Naive B cell (primary cell): ENCODE data around the gene KAT14. TPM values are rescaled to one million over a fixed set of nuclear protein-coding genes. Genes with fewer than 3 reads are reported as not detected.
A peak's percentile ranks its signal among the peaks of the same experiment; 100 is the strongest.
"Not testable (repeated sequence)": the region's sequence is repeated elsewhere in the genome, so short reads cannot be mapped to it uniquely, and the experiment has no call there.

Experiments
- ATAC-seq, 2 donors: fragments of 150-1000 bp; cut with Tn5 transposase; 2 replicates each; pipeline ENCODE4 v1.10.0; 2021; ENCODE audit warnings: low read depth in 2 of 2, mild to moderate bottlenecking in 2 of 2, moderate library complexity in 2 of 2
- DNase-seq: peaks from one replicate; pipeline ENCODE4 v3.0.0; 2022
- H3K27ac Mint-ChIP-seq, 6 donors: one replicate each; pipeline ENCODE4 v1.8.0; 2020 to 2022; ENCODE audit warnings: mild to moderate bottlenecking in 6 of 6, mixed read lengths in 6 of 6, moderate library complexity in 5 of 6, inconsistent platforms in 2 of 6
- H3K27me3 Mint-ChIP-seq, 3 donors: one replicate each; pipeline ENCODE4 v1.8.0; 2021 to 2022; ENCODE audit warnings: mixed read lengths in 3 of 3, mild to moderate bottlenecking in 1 of 3
- H3K36me3 Mint-ChIP-seq, 2 donors: one replicate each; pipeline ENCODE4 v1.8.0; 2020 to 2022; ENCODE audit warnings: mixed read lengths in 2 of 2, inconsistent platforms in 1 of 2, mild to moderate bottlenecking in 1 of 2
- H3K4me1 Mint-ChIP-seq, 3 donors: one replicate each; pipeline ENCODE4 v1.8.0; 2020 to 2022; ENCODE audit warnings: mixed read lengths in 3 of 3, inconsistent platforms in 1 of 3, mild to moderate bottlenecking in 1 of 3, moderate library complexity in 1 of 3
- H3K4me3 Mint-ChIP-seq, 8 donors: one replicate each; pipeline ENCODE4 v1.8.0; 2020 to 2022; ENCODE audit warnings: mild to moderate bottlenecking in 8 of 8, mixed read lengths in 8 of 8, moderate library complexity in 8 of 8, inconsistent platforms in 2 of 8
- H3K9me3 Mint-ChIP-seq, 7 donors: one replicate each; pipeline ENCODE4 v1.8.0; 2020 to 2022; ENCODE audit warnings: mixed read lengths in 7 of 7, mild to moderate bottlenecking in 5 of 7, inconsistent platforms in 2 of 7, moderate library complexity in 1 of 7
- polyA plus RNA-seq, 6 donors: library from polyadenylated mRNA; unstranded; fragments of 300-500 nt; fragmentation: Illumina TruSeq; gene quantifications; one replicate each; pipeline ENCODE4 v1.2.3, GENCODE V29; 2021; ENCODE audit warnings: low read depth in 6 of 6

Gene KAT14
- polyA plus RNA-seq, 6 donors from 2014 or later: 12.7 to 30.4 (median 18.3) TPM

DNA sequence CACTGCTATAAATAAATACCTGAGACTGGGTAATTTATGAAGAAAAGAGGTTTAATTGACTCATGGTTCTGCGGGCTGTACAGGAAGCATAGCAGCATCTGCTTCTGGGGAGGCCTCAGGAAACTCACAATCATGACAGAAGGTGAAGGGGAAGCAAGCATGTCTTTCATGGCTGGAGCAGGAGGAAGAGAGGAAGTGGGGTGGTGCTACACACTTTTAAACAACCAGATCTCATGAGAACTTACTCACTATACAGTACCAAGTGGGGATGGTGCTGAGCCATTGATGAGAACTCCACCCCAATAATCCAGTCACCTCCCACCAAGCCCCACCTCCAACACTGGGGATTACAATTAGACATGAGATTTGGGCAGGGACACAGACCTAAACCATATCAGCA is 9.1 kb upstream of the KAT14 start:
- peak overlapping the region in 1 of 8 donors; percentile 11 for H3K4me3 Mint-ChIP-seq

DNA sequence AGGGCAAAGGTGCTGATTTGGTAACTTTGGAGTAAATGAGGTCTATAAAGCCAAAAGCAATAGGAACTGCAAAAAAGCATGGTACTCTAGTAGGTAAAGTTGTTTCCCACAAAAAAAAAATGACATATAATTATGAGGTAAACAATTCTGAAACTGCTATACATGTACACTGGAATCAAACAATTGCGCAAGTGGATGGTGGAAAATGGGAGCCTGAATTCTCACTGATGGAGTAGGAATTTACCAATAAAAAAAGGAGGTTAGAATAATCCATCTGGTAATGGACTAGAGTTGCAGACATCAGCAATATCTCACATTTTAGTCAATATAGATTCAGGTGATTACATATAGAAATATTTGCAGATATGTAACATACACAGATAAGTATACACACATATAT is 5.0 kb upstream of the KAT14 start:
- H3K27ac Mint-ChIP-seq: no peak overlapping the region
- peaks cover 5 to 24% (median 17%) of the 10 kb centered on the region in 3 donors for H3K27me3 Mint-ChIP-seq
- ATAC-seq: no peak
- no peak for DNase-seq
- peaks cover 0 to 5% (median 0%) of the 10 kb centered on the region in 7 donors for H3K9me3 Mint-ChIP-seq
- H3K36me3 Mint-ChIP-seq: no peaks in the 10 kb centered on the region
- peak overlapping the region in 1 of 8 donors; percentile 22 for H3K4me3 Mint-ChIP-seq
- peaks cover 4 to 11% (median 10%) of the 10 kb centered on the region in 3 donors for H3K4me1 Mint-ChIP-seq

More for the DNA sequence above, 9.1 kb upstream of the KAT14 start:
- not testable (repeated sequence) for H3K4me1 Mint-ChIP-seq, H3K27ac Mint-ChIP-seq, H3K9me3 Mint-ChIP-seq, DNase-seq, H3K36me3 Mint-ChIP-seq
- ATAC-seq: peak; percentile 35 to 43
- peaks cover 16 to 18% (median 17%) of the 10 kb centered on the region in 3 donors for H3K27me3 Mint-ChIP-seq

DNA sequence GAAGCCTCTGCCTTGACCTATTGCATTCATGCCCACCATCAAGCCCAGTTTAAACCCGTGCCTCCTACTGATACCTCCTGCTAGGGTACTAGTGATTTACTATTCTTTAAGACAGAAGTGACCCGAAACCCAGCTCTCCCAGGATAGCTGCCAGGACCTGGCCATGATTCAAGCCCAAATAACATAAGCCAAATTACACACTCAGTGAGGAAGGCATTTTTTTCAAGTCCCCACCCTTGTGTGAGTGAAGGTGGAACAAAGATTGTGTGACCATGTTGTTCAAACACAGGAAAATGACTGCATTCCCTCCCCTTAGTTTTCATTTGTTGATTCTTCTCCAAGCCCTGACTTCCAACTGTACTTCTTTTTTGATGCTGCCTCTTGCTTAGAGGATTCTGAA is 3.7 kb upstream of the KAT14 start:
- peaks cover 6 to 10% (median 10%) of the 10 kb centered on the region in 3 donors for H3K4me1 Mint-ChIP-seq
- H3K4me3 Mint-ChIP-seq: peak overlapping the region in 1 of 8 donors; percentile 22
- H3K9me3 Mint-ChIP-seq: peaks cover 0 to 2% (median 0%) of the 10 kb centered on the region in 7 donors

GRCh38 chr20:18138266-18138582 is 561 bp downstream of the KAT14 start:
- ATAC-seq: no peak
- Mint-ChIP-seq H3K4me1 (peaks cover 22 to 36% (median 33%) of the 10 kb centered on the region in 3 donors), H3K27me3 (peaks cover 0 to 6% (median 0%) of the 10 kb centered on the region in 3 donors)

More for the DNA sequence above, 3.7 kb upstream of the KAT14 start:
- peaks cover 5 to 24% (median 17%) of the 10 kb centered on the region in 3 donors for H3K27me3 Mint-ChIP-seq
- no peak for DNase-seq
- no peak for ATAC-seq
- H3K36me3 Mint-ChIP-seq: no peaks in the 10 kb centered on the region
- no peak overlapping the region for H3K27ac Mint-ChIP-seq

DNA sequence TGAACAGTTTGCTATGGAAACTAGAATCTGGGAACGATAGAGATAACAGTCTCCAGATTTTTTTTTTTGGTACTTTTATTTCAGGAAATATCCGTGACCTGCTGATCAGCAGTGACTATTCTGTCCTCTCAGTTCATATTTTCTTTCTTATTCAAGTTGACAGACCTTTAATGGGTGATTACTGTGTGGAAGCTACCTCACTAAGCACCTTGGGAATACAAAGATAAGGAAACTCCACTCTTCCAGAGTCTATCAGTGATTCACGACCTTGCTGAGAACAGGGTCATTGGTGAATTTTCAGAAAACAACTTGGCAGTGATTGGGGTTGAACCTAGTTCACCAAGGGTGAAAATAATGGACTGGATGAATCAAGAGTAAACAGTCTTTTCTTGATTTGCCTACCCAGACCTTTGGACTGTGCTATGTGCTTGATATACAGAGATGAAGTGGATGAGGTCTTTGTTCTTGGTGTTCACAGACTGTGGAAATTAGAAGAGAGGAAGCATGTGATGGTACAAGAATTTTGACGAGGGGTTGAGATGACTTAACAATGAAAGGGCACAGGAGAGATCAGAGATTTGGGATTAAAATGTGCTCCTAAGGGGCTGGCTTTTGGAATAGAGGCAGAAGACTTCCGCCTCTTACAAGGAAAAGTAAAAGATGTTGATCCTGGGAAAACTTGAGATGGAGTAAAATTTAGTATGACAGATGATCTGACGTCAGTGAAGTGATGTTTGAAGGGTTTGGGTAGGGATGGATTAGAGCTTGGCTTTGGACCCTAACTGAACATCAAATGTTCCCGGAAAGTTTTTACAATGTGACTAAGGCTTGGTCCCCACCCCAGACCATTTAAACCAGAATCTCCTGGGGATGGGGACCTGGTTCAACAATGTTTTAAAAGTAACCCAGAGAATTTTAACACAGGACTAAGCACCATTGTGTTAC is 1.2 kb downstream of the KAT14 start:
- ATAC-seq (no peak), DNase-seq (no peak)
- Mint-ChIP-seq H3K4me3 (peak overlapping the region; percentile 87 to 95 (median 93)), H3K9me3 (no peaks in the 10 kb centered on the region), H3K4me1 (peaks cover 22 to 39% (median 33%) of the 10 kb centered on the region in 3 donors), H3K27ac (peak overlapping the region in 4 of 6 donors; percentile 37 to 91 (median 84)), H3K36me3 (peaks cover 5 to 6% of the 10 kb centered on the region in 2 donors), H3K27me3 (peaks cover 0 to 6% (median 0%) of the 10 kb centered on the region in 3 donors)

More at GRCh38 chr20:18138266-18138582, 561 bp downstream of the KAT14 start:
- DNase-seq: no peak
- Mint-ChIP-seq H3K4me3 (peak overlapping the region; percentile 87 to 95 (median 93)), H3K36me3 (peaks cover 5 to 6% of the 10 kb centered on the region in 2 donors), H3K27ac (peak overlapping the region in 4 of 6 donors; percentile 37 to 91 (median 84)), H3K9me3 (no peaks in the 10 kb centered on the region)

DNA sequence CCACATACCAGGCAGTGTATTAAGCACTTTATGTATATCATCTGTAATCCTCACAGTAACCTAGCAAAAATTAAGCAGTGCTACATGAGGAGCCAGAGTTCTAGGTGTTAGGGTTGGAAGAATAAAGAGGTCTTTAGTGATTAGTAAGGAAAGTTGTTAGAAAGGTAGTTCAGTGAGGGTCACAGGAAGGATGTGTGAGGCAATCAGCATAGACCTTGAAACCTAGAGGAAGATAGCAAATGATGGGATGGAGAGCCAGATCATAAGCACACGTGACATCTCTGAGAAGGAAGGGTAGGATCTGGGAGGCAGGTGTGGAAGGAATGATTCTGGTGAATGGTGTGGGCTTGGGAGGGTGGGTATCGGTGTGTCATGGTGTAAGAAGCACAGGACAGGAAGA is 2.2 kb downstream of the KAT14 start:
- Mint-ChIP-seq H3K4me1 (peaks cover 22 to 39% (median 33%) of the 10 kb centered on the region in 3 donors), H3K36me3 (peaks cover 5 to 6% of the 10 kb centered on the region in 2 donors), H3K4me3 (peak overlapping the region in 5 of 8 donors; percentile 68 to 95 (median 87)), H3K27me3 (peaks cover 0 to 6% (median 0%) of the 10 kb centered on the region in 3 donors), H3K27ac (peak overlapping the region in 1 of 6 donors; percentile 37), H3K9me3 (no peaks in the 10 kb centered on the region)
- DNase-seq: no peak
- no peak for ATAC-seq

- Mint-ChIP-seq H3K4me1 (peaks cover 10 to 22% (median 16%) of the 10 kb centered on the region in 3 donors), H3K4me3 (no peak overlapping the region), H3K36me3 (peaks cover 6 to 10% of the 10 kb centered on the region in 2 donors), H3K27me3 (no peaks in the 10 kb centered on the region), H3K9me3 (no peaks in the 10 kb centered on the region), H3K27ac (no peak overlapping the region)
- ATAC-seq: no peak
- DNase-seq: no peak
These were observed 7.0 kb downstream of the KAT14 start for GRCh38 chr20:18144541-18145099.

GRCh38 chr20:18154342-18154741 is 16.7 kb downstream of the KAT14 start:
- Mint-ChIP-seq H3K27me3 (no peaks in the 10 kb centered on the region), H3K4me3 (no peak overlapping the region), H3K36me3 (peaks cover 9 to 17% of the 10 kb centered on the region in 2 donors), H3K4me1 (peaks cover 0 to 5% (median 0%) of the 10 kb centered on the region in 3 donors), H3K9me3 (no peaks in the 10 kb centered on the region), H3K27ac (no peak overlapping the region)
- DNase-seq (no peak), ATAC-seq (no peak)

GRCh38 chr20:18156045-18156444 is 18.4 kb downstream of the KAT14 start:
- no peak for ATAC-seq

GRCh38 chr20:18164356-18164755 is 26.7 kb downstream of the KAT14 start:
- no peak overlapping the region for H3K4me3 Mint-ChIP-seq
- DNase-seq: no peak
- H3K27me3 Mint-ChIP-seq: no peaks in the 10 kb centered on the region
- no peaks in the 10 kb centered on the region for H3K9me3 Mint-ChIP-seq
- peaks cover 23 to 37% of the 10 kb centered on the region in 2 donors for H3K36me3 Mint-ChIP-seq
- peaks cover 19 to 30% (median 20%) of the 10 kb centered on the region in 3 donors for H3K4me1 Mint-ChIP-seq
- no peak for ATAC-seq
- peak overlapping the region in 2 of 6 donors; percentile 62 to 81 for H3K27ac Mint-ChIP-seq

More at GRCh38 chr20:18156045-18156444, 18.4 kb downstream of the KAT14 start:
- Mint-ChIP-seq H3K4me3 (no peak overlapping the region), H3K27me3 (no peaks in the 10 kb centered on the region), H3K9me3 (no peaks in the 10 kb centered on the region), H3K4me1 (peaks cover 0 to 5% (median 0%) of the 10 kb centered on the region in 3 donors), H3K27ac (peak overlapping the region in 1 of 6 donors; percentile 17), H3K36me3 (peaks cover 15 to 17% of the 10 kb centered on the region in 2 donors)
- no peak for DNase-seq

- peaks cover 23 to 36% of the 10 kb centered on the region in 2 donors for H3K36me3 Mint-ChIP-seq
- peaks cover 23 to 33% (median 26%) of the 10 kb centered on the region in 3 donors for H3K4me1 Mint-ChIP-seq
- H3K9me3 Mint-ChIP-seq: no peaks in the 10 kb centered on the region
- ATAC-seq (no peak), DNase-seq (no peak)
- peak overlapping the region in 1 of 8 donors; percentile 27 for H3K4me3 Mint-ChIP-seq
- peak overlapping the region in 3 of 6 donors; percentile 1 to 71 (median 42) for H3K27ac Mint-ChIP-seq
- no peaks in the 10 kb centered on the region for H3K27me3 Mint-ChIP-seq
These were observed 27.9 kb downstream of the KAT14 start for GRCh38 chr20:18165553-18165952.

GRCh38 chr20:18166241-18166881 is 28.7 kb downstream of the KAT14 start:
- Mint-ChIP-seq H3K36me3 (peaks cover 30 to 44% of the 10 kb centered on the region in 2 donors), H3K27me3 (no peaks in the 10 kb centered on the region), H3K27ac (peak overlapping the region in 3 of 6 donors; percentile 13 to 65 (median 60)), H3K9me3 (no peaks in the 10 kb centered on the region), H3K4me3 (no peak overlapping the region), H3K4me1 (peaks cover 23 to 33% (median 26%) of the 10 kb centered on the region in 3 donors)
- ATAC-seq: no peak
- no peak for DNase-seq

DNA sequence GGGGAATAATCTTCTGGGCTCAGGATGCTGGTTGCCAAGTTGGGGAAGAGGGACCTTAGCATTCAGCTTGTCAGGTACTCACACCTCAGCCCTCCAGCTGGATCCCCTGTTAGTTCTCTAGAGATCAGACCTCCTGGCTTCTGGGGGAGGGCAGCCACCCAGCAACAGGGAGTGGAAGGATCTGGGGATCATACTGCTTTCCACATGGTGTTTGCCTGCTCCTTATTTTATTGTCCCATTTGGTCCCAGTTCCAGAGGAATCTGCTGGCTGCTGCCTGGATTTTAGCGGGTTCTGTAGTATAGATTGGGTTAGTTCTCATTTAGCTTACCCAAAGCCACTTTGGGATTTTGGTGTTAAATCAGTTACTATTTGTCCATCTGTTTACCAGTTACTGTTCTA is 29.3 kb downstream of the KAT14 start:
- Mint-ChIP-seq H3K9me3 (no peaks in the 10 kb centered on the region), H3K27ac (peak overlapping the region in 1 of 6 donors; percentile 60)
- no peak for DNase-seq

More for the DNA sequence above, 29.3 kb downstream of the KAT14 start:
- Mint-ChIP-seq H3K27me3 (no peaks in the 10 kb centered on the region), H3K36me3 (peaks cover 33 to 44% of the 10 kb centered on the region in 2 donors), H3K4me3 (peak overlapping the region in 1 of 8 donors; percentile 40), H3K4me1 (peaks cover 23 to 33% (median 26%) of the 10 kb centered on the region in 3 donors)
- no peak for ATAC-seq
